Measurements from ENCODE around the gene NHLH1.
A peak's percentile ranks its signal among the peaks of the same experiment; 100 is the strongest.

Gene NHLH1

DNA sequence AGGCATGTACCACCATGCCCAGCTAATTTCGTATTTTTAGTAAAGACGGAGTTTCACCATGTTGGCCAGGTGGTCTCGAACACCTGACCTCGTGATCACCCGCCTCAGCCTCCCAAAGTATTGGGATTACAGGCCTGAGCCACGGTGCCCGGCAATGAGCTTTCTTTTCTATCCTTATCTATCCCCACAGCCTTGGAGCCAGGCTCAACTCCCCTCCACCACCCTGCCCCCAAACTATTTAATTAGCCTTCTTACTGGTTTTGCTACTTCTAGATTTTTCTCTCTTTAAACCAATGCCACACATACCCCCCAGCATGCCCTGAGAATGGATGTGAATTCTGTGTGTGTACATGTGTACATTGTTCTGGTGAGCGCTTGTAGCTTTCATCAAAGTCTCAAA lies 27.8 kb downstream of the NHLH1 start:
- TF ChIP-seq, protein P1, sequence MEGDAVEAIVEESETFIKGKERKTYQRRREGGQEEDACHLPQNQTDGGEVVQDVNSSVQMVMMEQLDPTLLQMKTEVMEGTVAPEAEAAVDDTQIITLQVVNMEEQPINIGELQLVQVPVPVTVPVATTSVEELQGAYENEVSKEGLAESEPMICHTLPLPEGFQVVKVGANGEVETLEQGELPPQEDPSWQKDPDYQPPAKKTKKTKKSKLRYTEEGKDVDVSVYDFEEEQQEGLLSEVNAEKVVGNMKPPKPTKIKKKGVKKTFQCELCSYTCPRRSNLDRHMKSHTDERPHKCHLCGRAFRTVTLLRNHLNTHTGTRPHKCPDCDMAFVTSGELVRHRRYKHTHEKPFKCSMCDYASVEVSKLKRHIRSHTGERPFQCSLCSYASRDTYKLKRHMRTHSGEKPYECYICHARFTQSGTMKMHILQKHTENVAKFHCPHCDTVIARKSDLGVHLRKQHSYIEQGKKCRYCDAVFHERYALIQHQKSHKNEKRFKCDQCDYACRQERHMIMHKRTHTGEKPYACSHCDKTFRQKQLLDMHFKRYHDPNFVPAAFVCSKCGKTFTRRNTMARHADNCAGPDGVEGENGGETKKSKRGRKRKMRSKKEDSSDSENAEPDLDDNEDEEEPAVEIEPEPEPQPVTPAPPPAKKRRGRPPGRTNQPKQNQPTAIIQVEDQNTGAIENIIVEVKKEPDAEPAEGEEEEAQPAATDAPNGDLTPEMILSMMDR (IDR thresholded peaks at IDR 0.05; ENCODE audit: low read depth, low read length), result no peak
- H3K27me3 ChIP-seq (ENCODE audit: insufficient read depth, low read depth, severe bottlenecking), result no peaks in the 10 kb centered on the region
- no peak for DNase-seq

DNA sequence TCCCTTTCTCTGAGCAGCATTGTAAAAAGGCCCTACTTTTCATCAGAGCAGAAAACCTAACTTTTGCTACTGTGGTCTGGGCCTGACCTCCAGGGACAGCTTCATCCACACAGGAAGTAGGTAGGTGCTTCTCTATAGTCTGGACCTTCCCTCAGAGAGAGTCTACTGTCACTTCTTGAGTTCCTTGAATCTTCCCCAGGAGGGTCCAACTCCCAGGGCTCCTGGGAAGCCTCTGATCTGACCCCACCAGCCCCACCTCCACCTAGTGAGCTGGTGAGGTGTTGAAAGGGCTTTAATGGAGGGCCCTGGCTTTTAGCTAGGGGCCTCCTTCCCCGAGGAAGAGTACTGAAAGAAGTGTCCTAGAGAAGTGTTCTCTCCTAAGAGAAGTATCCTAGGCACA lies 30.8 kb downstream of the NHLH1 start:
- peaks cover 8% of the 10 kb centered on the region for H3K36me3 ChIP-seq
- H3K27ac ChIP-seq, result no peak overlapping the region
- no peaks in the 10 kb centered on the region for H3K27me3 ChIP-seq (ENCODE audit: insufficient read depth, low read depth, severe bottlenecking)
- TF ChIP-seq, protein P1 (IDR thresholded peaks at IDR 0.05; ENCODE audit: low read depth, low read length), result no peak
- DNase-seq, result no peak
- no peaks in the 10 kb centered on the region for H3K9me3 ChIP-seq (ENCODE audit: severe bottlenecking)
- H3K4me3 ChIP-seq (ENCODE audit: low read depth, low read length), result no peak overlapping the region

More for the DNA sequence above, 27.8 kb downstream of the NHLH1 start:
- H3K9me3 ChIP-seq (ENCODE audit: severe bottlenecking), result no peaks in the 10 kb centered on the region
- no peaks in the 10 kb centered on the region for H3K36me3 ChIP-seq
- H3K4me3 ChIP-seq (ENCODE audit: low read depth, low read length), result no peak overlapping the region
- no peak overlapping the region for H3K27ac ChIP-seq

DNA sequence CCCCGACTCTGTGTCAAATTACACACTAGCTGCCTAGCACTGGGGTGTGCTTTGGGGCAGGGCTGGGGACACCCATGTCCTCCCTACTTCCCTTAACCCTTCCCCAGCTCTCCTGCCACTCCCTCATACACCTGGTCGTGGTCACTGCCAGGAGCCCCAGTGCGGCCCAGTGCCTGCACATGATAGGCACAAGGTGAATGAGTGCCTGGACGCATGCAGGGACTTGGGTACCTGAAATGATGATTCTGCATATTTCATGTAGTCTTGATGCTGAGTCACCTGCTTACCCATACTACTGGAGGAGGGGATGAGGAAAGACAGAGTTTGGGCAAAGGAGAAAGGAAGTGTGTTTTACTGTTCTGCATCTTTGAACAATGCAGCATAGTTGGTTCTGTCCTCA lies 32.0 kb downstream of the NHLH1 start:
- no peak overlapping the region for H3K27ac ChIP-seq
- H3K27me3 ChIP-seq (ENCODE audit: insufficient read depth, low read depth, severe bottlenecking), result no peaks in the 10 kb centered on the region
- peaks cover 16% of the 10 kb centered on the region for H3K36me3 ChIP-seq
- H3K9me3 ChIP-seq (ENCODE audit: severe bottlenecking), result no peaks in the 10 kb centered on the region
- DNase-seq, result no peak
- TF ChIP-seq, protein P1 (IDR thresholded peaks at IDR 0.05; ENCODE audit: low read depth, low read length), result no peak
- H3K4me3 ChIP-seq (ENCODE audit: low read depth, low read length), result no peak overlapping the region

DNA sequence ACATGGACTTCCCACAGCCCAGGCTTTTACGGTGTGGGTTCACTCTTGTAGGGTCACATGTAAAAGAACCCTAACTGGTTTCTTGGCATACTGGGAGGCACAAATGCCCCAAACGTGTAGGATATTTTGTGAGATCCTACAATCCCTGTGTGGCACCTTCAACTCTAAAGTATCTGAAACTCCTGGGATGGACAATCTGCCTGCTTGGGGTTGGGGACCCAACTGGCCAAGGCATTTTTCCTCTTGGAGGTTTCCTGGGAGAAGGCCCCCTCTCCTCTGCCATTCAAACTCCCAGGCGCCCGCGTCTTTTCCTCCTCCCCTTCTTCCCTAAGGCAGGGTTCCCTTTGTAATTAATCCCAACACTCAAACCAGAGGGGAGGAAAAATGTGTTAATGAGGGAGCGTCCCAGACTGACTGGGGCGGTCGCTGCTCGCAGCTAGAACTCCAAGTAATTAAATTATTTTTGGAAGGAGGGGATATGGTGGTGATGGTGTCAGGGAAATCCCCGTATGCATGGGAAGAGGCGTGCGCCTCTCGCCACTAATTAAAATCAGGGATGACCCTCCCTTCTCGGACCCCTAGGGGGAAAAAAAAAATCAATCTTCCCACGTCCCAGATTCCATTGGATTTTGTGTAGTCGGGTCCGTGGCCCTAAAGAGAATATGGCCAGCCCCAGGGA lies 32.8 kb downstream of the NHLH1 start:
- TF ChIP-seq, protein P1 (IDR thresholded peaks at IDR 0.05; ENCODE audit: low read depth, low read length), result no peak
- H3K27ac ChIP-seq, result peak overlapping the region; percentile 95
- H3K27me3 ChIP-seq (ENCODE audit: insufficient read depth, low read depth, severe bottlenecking), result no peaks in the 10 kb centered on the region
- H3K9me3 ChIP-seq (ENCODE audit: severe bottlenecking), result no peaks in the 10 kb centered on the region
- peak overlapping the region; percentile 66 for H3K4me3 ChIP-seq (ENCODE audit: low read depth, low read length)
- DNase-seq, result no peak
- H3K36me3 ChIP-seq, result peaks cover 25% of the 10 kb centered on the region

DNA sequence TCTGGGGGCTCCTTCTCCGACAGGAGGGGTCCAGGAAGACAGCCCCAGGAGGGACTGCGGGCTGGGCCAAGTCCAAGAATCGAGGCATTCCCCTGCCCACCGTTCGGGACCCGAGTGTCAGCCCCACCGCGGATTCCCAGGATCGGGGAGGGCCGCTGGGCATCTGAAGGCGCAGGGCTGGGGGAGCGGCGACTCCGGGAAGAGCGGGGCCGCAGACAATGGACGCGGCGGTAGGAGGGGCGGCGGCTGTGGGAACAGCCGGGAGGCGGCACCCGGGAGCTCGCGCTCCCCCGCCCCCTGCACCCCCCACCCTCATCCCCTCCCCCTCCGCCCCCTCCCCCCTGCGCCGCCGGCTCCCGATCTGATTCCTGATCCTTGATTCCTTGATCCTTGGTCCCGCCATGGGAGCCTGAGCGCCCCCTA lies 33.4 kb downstream of the NHLH1 start, which contains the start of gene VANGL2:
VANGL2 (plus strand) TSS at position 342 of the 423 bp plus-strand sequence. CDS start 15,274 bp downstream, outside the sequence.
- Histone ChIP-seq H3K9me3 (ENCODE audit: severe bottlenecking) (no peaks in the 10 kb centered on the region), H3K27me3 (ENCODE audit: insufficient read depth, low read depth, severe bottlenecking) (no peaks in the 10 kb centered on the region), H3K36me3 (peaks cover 30% of the 10 kb centered on the region), H3K27ac (peak within 1 kb of the TSS; percentile 95), H3K4me3 (ENCODE audit: low read depth, low read length) (peak within 1 kb of the TSS; percentile 85)
- TF ChIP-seq, protein P1 (IDR thresholded peaks at IDR 0.05; ENCODE audit: low read depth, low read length), result no peak
- peak; percentile 95 for DNase-seq
